ENCODE measurements around the gene MRGPRD. TPM values are rescaled to one million over a fixed set of nuclear protein-coding genes. Genes with fewer than 3 reads are reported as not detected.

MRGPRD gene
- total RNA-seq, 4 donors from 2014 or later, result not detected

- peak in 1 of 2 donors; percentile 75 for DNase-seq (ENCODE audit: low spot score in 2 of 2)
- intact Hi-C loops (cut with DNase I; ENCODE audit: low total_unique reads), result no loop called here
- WGBS, 2 donors, result 89 to 91% methylated on average over 15 to 18 of the region's 20 CpGs
- TF ChIP-seq POLR2A (IDR thresholded peaks at IDR 0.05) (no peak), CTCF (IDR thresholded peaks at IDR 0.05) (no peak)
- no peak overlapping the region for H3K4me3 ChIP-seq (ENCODE audit: low read depth, poor library complexity, severe bottlenecking)
These were observed 23.1 kb upstream of the MRGPRD start for GRCh38 chr11:69003866-69004367.

- intact Hi-C loops (cut with DNase I; ENCODE audit: low total_unique reads), result no loop called here
- no peak overlapping the region for H3K4me3 ChIP-seq (ENCODE audit: low read depth, poor library complexity, severe bottlenecking)
- DNase-seq (ENCODE audit: low spot score in 2 of 2), result no peak
- TF ChIP-seq CTCF (IDR thresholded peaks at IDR 0.05), result no peak
- no peak for TF ChIP-seq POLR2A (IDR thresholded peaks at IDR 0.05)
- WGBS, 2 donors, result 93 to 95% methylated on average over 5 to 7 of the region's 9 CpGs
These were observed 22.6 kb upstream of the MRGPRD start for GRCh38 chr11:69003301-69003865.

GRCh38 chr11:69002570-69003231 lies 21.9 kb upstream of the MRGPRD start:
- DNase-seq (ENCODE audit: low spot score in 2 of 2), result peak in 1 of 2 donors; percentile 82
- 77 to 91% methylated on average over 7 to 13 of the region's 13 CpGs for WGBS, 2 donors
- H3K4me3 ChIP-seq (ENCODE audit: low read depth, poor library complexity, severe bottlenecking), result no peak overlapping the region
- no peak for TF ChIP-seq POLR2A (IDR thresholded peaks at IDR 0.05)
- TF ChIP-seq CTCF (IDR thresholded peaks at IDR 0.05), result no peak
- intact Hi-C loops (cut with DNase I; ENCODE audit: low total_unique reads), result no loop called here

- peak in 1 of 2 donors; percentile 68 for DNase-seq (ENCODE audit: low spot score in 2 of 2)
- WGBS, 2 donors, result 74 to 76% methylated on average over 6 of the region's 6 CpGs
- TF ChIP-seq POLR2A (IDR thresholded peaks at IDR 0.05) (no peak), CTCF (IDR thresholded peaks at IDR 0.05) (no peak)
- intact Hi-C loops (cut with DNase I; ENCODE audit: low total_unique reads), result no loop called here
- no peak overlapping the region for H3K4me3 ChIP-seq (ENCODE audit: low read depth, poor library complexity, severe bottlenecking)
These were observed 21.4 kb upstream of the MRGPRD start for GRCh38 chr11:69002110-69002569.

GRCh38 chr11:69001243-69002081 lies 20.7 kb upstream of the MRGPRD start:
- H3K4me3 ChIP-seq (ENCODE audit: low read depth, poor library complexity, severe bottlenecking), result no peak overlapping the region
- intact Hi-C loops (cut with DNase I; ENCODE audit: low total_unique reads), result no loop called here
- peak in 1 of 2 donors; percentile 87 for DNase-seq (ENCODE audit: low spot score in 2 of 2)
- TF ChIP-seq POLR2A (IDR thresholded peaks at IDR 0.05), result no peak
- TF ChIP-seq CTCF (IDR thresholded peaks at IDR 0.05), result no peak
- 67 to 68% methylated on average over 23 of the region's 23 CpGs for WGBS, 2 donors
